ENCODE measurements around the gene MGAT4B. TPM values are rescaled to one million over a fixed set of nuclear protein-coding genes. Genes with fewer than 3 reads are reported as not detected.
"Not testable (repeated sequence)": the region's sequence is repeated elsewhere in the genome, so short reads cannot be mapped to it uniquely, and the experiment has no call there.

The MGAT4B gene
- total and polyA plus RNA-seq, 2 of the 13 experiments (the other 11 are each of a cell fraction or from before 2014, with no cell fraction given) = 93.5 to 130 TPM

DNA sequence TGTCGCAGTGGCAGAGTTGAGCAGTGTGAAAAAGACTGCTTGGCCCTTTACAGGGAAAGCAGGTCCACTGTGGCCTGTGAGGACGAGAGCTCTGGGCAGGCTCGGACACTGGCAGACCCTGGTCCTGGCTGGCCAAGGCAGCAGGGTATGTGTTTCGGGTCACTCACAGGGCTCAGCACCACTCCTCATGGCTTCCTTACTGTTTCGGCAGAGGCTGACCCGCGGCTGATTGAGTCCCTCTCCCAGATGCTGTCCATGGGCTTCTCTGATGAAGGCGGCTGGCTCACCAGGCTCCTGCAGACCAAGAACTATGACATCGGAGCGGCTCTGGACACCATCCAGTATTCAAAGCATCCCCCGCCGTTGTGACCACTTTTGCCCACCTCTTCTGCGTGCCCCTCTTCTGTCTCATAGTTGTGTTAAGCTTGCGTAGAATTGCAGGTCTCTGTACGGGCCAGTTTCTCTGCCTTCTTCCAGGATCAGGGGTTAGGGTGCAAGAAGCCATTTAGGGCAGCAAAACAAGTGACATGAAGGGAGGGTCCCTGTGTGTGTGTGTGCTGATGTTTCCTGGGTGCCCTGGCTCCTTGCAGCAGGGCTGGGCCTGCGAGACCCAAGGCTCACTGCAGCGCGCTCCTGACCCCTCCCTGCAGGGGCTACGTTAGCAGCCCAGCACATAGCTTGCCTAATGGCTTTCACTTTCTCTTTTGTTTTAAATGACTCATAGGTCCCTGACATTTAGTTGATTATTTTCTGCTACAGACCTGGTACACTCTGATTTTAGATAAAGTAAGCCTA, 29.8 kb upstream of the MGAT4B start (continued):
- TF ChIP-seq KLF16 (CRISPR knock-in tag; IDR thresholded peaks at IDR 0.05) = no peak
- TF ChIP-seq FIP1L1 (IDR thresholded peaks at IDR 0.05; ENCODE audit: borderline replicate concordance, insufficient read depth, low read depth, low read length) = no peak
- TF ChIP-seq GFI1 (CRISPR knock-in tag; IDR thresholded peaks at IDR 0.05; ENCODE audit: borderline replicate concordance) = no peak
- TF ChIP-seq RBFOX2 (IDR thresholded peaks at IDR 0.05; ENCODE audit: low read depth, low read length) = peak; percentile 60
- no peak for TF ChIP-seq PRMT3 (CRISPR knock-in tag; IDR thresholded peaks at IDR 0.05; ENCODE audit: borderline replicate concordance, low read depth)
- no peak for TF ChIP-seq TBL1XR1 (IDR thresholded peaks at IDR 0.05; ENCODE audit: borderline replicate concordance, low read length, partially characterized antibody)
- TF ChIP-seq, protein P1, sequence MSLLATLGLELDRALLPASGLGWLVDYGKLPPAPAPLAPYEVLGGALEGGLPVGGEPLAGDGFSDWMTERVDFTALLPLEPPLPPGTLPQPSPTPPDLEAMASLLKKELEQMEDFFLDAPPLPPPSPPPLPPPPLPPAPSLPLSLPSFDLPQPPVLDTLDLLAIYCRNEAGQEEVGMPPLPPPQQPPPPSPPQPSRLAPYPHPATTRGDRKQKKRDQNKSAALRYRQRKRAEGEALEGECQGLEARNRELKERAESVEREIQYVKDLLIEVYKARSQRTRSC (CRISPR knock-in tag; IDR thresholded peaks at IDR 0.05; ENCODE audit: low read depth) = no peak
- TF ChIP-seq POLR2G (IDR thresholded peaks at IDR 0.05; ENCODE audit: low read depth, low read length) = peak; percentile 65
- no peak for TF ChIP-seq ZSCAN30 (CRISPR knock-in tag; IDR thresholded peaks at IDR 0.05)
- TF ChIP-seq BORCS8-MEF2B (CRISPR knock-in tag; IDR thresholded peaks at IDR 0.05) = no peak
- TF ChIP-seq ZBTB38 (CRISPR knock-in tag; IDR thresholded peaks at IDR 0.05) = peak; percentile 89
- no peak for TF ChIP-seq ZMYM4 (CRISPR knock-in tag; IDR thresholded peaks at IDR 0.05)
- peak; percentile 93 for TF ChIP-seq IRF2 (CRISPR knock-in tag; IDR thresholded peaks at IDR 0.05)
- TF ChIP-seq AGO1 (IDR thresholded peaks at IDR 0.05; ENCODE audit: low read depth, low read length, poor library complexity, severe bottlenecking) = peak; percentile 36
- TF ChIP-seq, protein P2, sequence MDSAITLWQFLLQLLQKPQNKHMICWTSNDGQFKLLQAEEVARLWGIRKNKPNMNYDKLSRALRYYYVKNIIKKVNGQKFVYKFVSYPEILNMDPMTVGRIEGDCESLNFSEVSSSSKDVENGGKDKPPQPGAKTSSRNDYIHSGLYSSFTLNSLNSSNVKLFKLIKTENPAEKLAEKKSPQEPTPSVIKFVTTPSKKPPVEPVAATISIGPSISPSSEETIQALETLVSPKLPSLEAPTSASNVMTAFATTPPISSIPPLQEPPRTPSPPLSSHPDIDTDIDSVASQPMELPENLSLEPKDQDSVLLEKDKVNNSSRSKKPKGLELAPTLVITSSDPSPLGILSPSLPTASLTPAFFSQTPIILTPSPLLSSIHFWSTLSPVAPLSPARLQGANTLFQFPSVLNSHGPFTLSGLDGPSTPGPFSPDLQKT (CRISPR knock-in tag; IDR thresholded peaks at IDR 0.05; ENCODE audit: borderline replicate concordance) = no peak

DNA sequence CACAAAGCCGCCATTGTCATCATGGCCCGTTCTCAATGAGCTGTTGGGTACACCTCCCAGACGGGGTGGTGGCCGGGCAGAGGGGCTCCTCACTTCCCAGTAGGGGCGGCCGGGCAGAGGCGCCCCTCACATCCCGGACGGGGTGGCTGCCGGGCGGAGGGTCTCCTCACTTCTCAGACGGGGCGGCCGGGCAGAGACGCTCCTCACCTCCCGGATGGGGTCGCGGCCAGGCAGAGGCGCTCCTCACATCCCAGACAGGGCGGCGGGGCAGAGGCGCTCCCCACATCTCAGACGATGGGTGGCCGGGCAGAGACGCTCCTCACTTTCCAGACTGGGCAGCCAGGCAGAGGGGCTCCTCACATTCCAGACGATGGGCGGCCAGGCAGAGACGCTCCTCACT, 28.2 kb upstream of the MGAT4B start:
- in situ Hi-C loops (cut with HindIII; ENCODE audit: extremely low pct_ligation_motif_present, low pct_unique_long_range_greater_than_20kb); ATAC-seq: not testable (repeated sequence)

More for the DNA sequence above, 28.2 kb upstream of the MGAT4B start:
- H3K27me3 ChIP-seq (ENCODE audit: control insufficient read depth in 1 of 2, insufficient read depth in 2 of 2, low read length in 2 of 2); FAIRE-seq; DNase-seq (ENCODE audit: low spot score); H3K4me3 ChIP-seq (replicated peaks in 1 of 3; ENCODE audit: insufficient read depth in 1 of 3, low read depth in 2 of 3, low read length in 3 of 3); H3K9ac ChIP-seq (ENCODE audit: insufficient read depth, low read depth, low read length); BruUV-seq (replicated peaks); H3K4me2 ChIP-seq (ENCODE audit: low read depth, low read length); CTCF ChIA-PET (ENCODE audit: low intra/inter-chr PET ratio, low total read pairs); H3K27ac ChIP-seq (ENCODE audit: extremely low read length, insufficient read depth, low read length); H2AFZ ChIP-seq (ENCODE audit: low read length); H3K9me3 ChIP-seq (ENCODE audit: low read length); H3K79me2 ChIP-seq (ENCODE audit: insufficient read depth, low read length); intact Hi-C loops (cut with micrococcal nuclease; ENCODE audit: unreplicated experiment): not testable (repeated sequence)
- Histone ChIP-seq H4K20me1 (ENCODE audit: insufficient read depth, low read length) (peaks cover 21% of the 10 kb centered on the region; the same call in 1 of the 2 replicates), H3K4me1 (ENCODE audit: insufficient read depth, low read length) (peaks cover 16% of the 10 kb centered on the region), H3K36me3 (replicated peaks in 1 of 2; ENCODE audit: control insufficient read depth in 1 of 2, insufficient read depth in 2 of 2, low read length in 2 of 2) (peaks cover 33 to 58% of the 10 kb centered on the region in 2 experiments)
- 95% methylated on average over 11 of the region's 28 CpGs for WGBS (ENCODE audit: low lambda C conversion rate)
- POLR2A ChIA-PET = interaction anchor here (1.4 kb wide), 1 partner anchor 9 kb away, joined by 4 read pairs; no protein-coding TSS in a partner anchor

Measured in HepG2 (cell line).